ENCODE results near the gene FCGR1A.
"Not testable (repeated sequence)": the region's sequence is repeated elsewhere in the genome, so short reads cannot be mapped to it uniquely, and the experiment has no call there.

Gene FCGR1A

DNA sequence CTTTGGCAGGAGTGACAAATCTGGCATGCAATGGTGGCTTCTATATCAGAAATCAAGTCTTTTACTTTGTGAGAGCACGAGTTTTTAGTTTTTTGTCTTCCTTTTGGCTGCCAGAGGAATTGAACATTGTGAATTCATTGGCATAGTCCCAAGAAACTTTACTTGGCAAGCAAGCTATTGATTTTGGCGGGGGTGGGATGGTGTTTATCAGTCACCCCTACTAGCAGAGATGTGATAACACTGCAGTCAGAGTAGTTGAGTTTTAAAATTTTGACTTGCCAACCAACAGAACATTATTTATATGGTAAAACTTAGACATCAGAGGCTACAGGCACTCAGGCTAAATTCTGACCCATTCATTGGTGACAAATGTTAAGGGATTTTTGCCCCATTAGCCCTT lies 31.9 kb upstream of the FCGR1A start:
- not testable (repeated sequence) for H3K9ac ChIP-seq (ENCODE audit: low read length); H3K36me3 ChIP-seq (replicated peaks; ENCODE audit: low read depth, low read length)

DNA sequence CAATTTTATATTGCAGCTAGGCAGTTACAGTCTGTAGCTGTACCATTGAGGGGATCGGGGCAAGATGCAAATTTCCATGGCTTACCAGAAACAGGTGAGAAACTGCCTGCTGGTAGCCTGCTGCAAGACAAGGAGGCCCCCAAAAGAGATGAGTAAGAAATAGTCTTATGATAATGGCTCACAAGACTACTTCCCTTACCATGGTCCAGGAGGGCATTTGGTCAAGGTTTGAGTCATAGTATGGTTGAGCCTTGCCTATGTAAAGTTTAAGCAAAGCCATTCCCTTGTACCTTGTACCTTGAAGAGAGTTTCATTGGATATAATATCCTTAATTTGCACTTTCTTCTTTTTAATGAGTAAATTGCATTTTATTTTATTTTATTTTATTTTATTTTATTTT lies 30.3 kb upstream of the FCGR1A start:
- H3K79me2 ChIP-seq (ENCODE audit: low read length); H3K27ac ChIP-seq (ENCODE audit: low read length); H3K4me3 ChIP-seq (ENCODE audit: low read length); H3K9ac ChIP-seq (ENCODE audit: low read length); H2AFZ ChIP-seq (ENCODE audit: low read depth, low read length); H3K27me3 ChIP-seq (ENCODE audit: low read depth, low read length); H3K9me3 ChIP-seq (ENCODE audit: insufficient read depth, low read length); H3K36me3 ChIP-seq (replicated peaks; ENCODE audit: low read depth, low read length); H3K4me2 ChIP-seq (ENCODE audit: low read length); H4K20me1 ChIP-seq (ENCODE audit: insufficient read depth, low read length); H3K4me1 ChIP-seq (ENCODE audit: low read length): not testable (repeated sequence)

More for the DNA sequence above, 31.9 kb upstream of the FCGR1A start:
- H3K4me2 ChIP-seq (ENCODE audit: low read length); H2AFZ ChIP-seq (ENCODE audit: low read depth, low read length); H4K20me1 ChIP-seq (ENCODE audit: insufficient read depth, low read length); H3K79me2 ChIP-seq (ENCODE audit: low read length); H3K4me1 ChIP-seq (ENCODE audit: low read length); H3K9me3 ChIP-seq (ENCODE audit: insufficient read depth, low read length); H3K4me3 ChIP-seq (ENCODE audit: low read length); H3K27ac ChIP-seq (ENCODE audit: low read length); H3K27me3 ChIP-seq (ENCODE audit: low read depth, low read length): not testable (repeated sequence)

DNA sequence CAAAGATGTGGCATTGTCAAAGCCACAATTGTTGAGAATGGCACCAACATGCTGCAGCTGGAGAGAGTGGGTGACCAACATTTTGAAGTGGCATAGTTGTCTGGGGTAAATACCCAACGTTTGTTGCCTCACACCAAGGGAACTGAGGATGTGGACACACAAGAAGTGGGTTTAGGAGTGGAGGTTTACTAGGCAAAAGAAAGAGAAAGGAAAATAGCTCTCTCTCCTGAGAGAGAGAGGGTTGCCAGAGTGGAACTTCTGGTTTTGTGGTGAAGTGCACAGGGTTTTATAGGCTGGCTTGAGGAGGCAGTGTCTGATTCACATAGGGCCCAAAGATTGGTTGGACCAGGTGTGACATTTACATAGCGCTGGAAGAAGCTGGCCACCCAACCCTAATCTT lies 29.0 kb upstream of the FCGR1A start:
- H3K79me2 ChIP-seq (ENCODE audit: low read length); H2AFZ ChIP-seq (ENCODE audit: low read depth, low read length); H3K36me3 ChIP-seq (replicated peaks; ENCODE audit: low read depth, low read length); H3K4me2 ChIP-seq (ENCODE audit: low read length); H3K27me3 ChIP-seq (ENCODE audit: low read depth, low read length); H3K27ac ChIP-seq (ENCODE audit: low read length); H3K4me3 ChIP-seq (ENCODE audit: low read length); H4K20me1 ChIP-seq (ENCODE audit: insufficient read depth, low read length); H3K9ac ChIP-seq (ENCODE audit: low read length); H3K4me1 ChIP-seq (ENCODE audit: low read length); H3K9me3 ChIP-seq (ENCODE audit: insufficient read depth, low read length): not testable (repeated sequence)

DNA sequence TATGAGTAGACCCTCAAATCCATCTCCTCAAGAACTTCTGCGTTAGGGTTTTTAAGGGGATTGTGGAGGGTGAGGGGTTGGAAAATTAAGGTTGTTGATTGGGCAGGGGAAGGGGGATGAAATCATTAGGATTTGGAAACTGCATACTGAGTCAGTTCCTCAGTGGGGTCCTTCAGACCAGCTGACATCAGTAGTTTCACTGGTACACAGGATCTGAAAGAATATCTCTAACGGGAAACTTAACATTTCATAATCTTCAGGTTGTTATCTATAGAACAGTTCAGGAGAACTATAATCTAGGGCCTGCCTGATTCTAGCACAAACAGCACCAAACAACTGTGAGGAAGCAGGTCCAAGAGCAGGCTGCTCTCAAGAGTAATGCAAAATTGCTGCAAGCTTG lies 27.2 kb upstream of the FCGR1A start:
- H3K27me3 ChIP-seq (ENCODE audit: low read depth, low read length); H3K9me3 ChIP-seq (ENCODE audit: insufficient read depth, low read length); H4K20me1 ChIP-seq (ENCODE audit: insufficient read depth, low read length); H2AFZ ChIP-seq (ENCODE audit: low read depth, low read length); H3K27ac ChIP-seq (ENCODE audit: low read length); H3K79me2 ChIP-seq (ENCODE audit: low read length); H3K4me1 ChIP-seq (ENCODE audit: low read length); H3K9ac ChIP-seq (ENCODE audit: low read length); H3K36me3 ChIP-seq (replicated peaks; ENCODE audit: low read depth, low read length); H3K4me3 ChIP-seq (ENCODE audit: low read length); H3K4me2 ChIP-seq (ENCODE audit: low read length): not testable (repeated sequence)

DNA sequence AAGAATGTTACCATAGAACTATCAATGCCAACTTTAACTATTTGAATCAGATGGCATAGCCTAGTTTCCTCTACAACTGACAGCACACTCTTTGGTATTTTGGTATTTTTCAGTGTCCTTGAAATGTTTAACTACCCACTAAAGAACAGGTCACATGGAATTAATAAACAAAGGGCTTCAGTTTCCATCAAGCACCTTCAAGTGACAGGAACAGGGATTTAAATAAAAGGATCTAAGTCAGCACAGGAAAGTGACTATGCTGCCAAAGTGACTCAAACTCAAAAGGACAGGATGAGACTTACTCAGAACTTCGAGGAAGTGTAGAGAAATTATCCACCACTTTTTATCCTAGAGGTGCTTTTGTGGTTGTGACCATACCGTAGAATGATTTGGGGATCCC lies 20.2 kb upstream of the FCGR1A start:
- H3K79me2 ChIP-seq (ENCODE audit: low read length); H3K27me3 ChIP-seq (ENCODE audit: low read depth, low read length); H2AFZ ChIP-seq (ENCODE audit: low read depth, low read length); H3K27ac ChIP-seq (ENCODE audit: low read length); H3K4me3 ChIP-seq (ENCODE audit: low read length); H3K9me3 ChIP-seq (ENCODE audit: insufficient read depth, low read length); H3K9ac ChIP-seq (ENCODE audit: low read length); H3K36me3 ChIP-seq (replicated peaks; ENCODE audit: low read depth, low read length); H3K4me2 ChIP-seq (ENCODE audit: low read length); H4K20me1 ChIP-seq (ENCODE audit: insufficient read depth, low read length); H3K4me1 ChIP-seq (ENCODE audit: low read length): not testable (repeated sequence)

DNA sequence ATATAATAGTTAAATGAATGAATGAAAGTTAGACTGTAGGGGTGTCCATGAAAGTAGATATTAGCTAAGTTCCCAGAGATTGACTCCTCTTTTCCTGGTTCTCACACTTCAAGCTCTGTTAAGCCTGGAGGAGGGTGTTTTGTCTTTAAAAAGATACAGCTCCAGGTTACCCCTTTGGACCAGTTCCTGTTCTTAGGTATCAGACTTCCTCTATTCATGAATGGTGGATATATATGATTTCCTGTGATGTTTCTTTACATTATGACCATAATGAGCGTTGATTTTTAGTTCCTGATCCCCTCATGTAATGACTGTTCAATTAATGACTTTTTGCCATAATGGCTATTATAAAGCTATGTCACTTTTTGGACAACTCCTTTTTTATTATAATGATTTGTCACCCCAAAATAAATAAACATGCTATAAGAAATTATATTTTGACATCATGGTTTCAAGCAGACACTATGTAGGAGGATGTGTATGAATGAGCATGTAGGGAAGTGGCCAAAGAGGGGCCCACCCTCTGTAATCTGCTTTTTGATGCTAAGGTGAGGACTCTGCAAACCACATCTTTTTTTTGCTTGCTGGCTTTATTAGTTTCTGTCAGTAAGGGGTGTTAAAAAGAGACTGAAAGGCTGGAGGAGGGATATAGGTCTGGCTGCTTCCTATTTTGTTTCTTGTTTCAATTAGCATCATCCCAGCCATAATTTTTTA lies 18.2 kb upstream of the FCGR1A start:
- H2AFZ ChIP-seq (ENCODE audit: low read depth, low read length); H3K27ac ChIP-seq (ENCODE audit: low read length); H3K27me3 ChIP-seq (ENCODE audit: low read depth, low read length); H3K9me3 ChIP-seq (ENCODE audit: insufficient read depth, low read length); H3K4me3 ChIP-seq (ENCODE audit: low read length); H3K4me1 ChIP-seq (ENCODE audit: low read length); H3K4me2 ChIP-seq (ENCODE audit: low read length); H4K20me1 ChIP-seq (ENCODE audit: insufficient read depth, low read length); H3K36me3 ChIP-seq (replicated peaks; ENCODE audit: low read depth, low read length); H3K79me2 ChIP-seq (ENCODE audit: low read length); H3K9ac ChIP-seq (ENCODE audit: low read length): not testable (repeated sequence)

DNA sequence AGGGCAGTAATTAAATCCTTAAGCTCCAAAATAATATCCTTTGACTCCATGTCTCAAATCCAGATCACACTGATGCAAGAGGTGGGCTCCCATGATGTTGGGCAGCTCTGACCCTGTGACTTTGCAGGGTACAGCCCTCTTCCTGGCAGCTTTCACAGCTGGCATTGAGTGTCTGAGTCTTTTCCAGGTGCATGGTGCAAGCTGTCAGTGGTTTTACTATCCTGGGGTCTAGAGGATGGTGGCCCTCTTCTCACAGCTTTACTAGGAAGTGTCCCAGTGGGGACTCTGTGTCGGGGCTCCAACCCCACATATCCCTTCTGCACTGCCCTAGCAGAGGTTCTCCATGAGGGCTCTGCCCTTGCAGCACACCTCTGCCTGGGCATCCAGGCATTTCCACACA lies 16.3 kb upstream of the FCGR1A start:
- H2AFZ ChIP-seq (ENCODE audit: low read depth, low read length); H3K4me3 ChIP-seq (ENCODE audit: low read length); H3K36me3 ChIP-seq (replicated peaks; ENCODE audit: low read depth, low read length); H4K20me1 ChIP-seq (ENCODE audit: insufficient read depth, low read length); H3K4me2 ChIP-seq (ENCODE audit: low read length); H3K9ac ChIP-seq (ENCODE audit: low read length); H3K27ac ChIP-seq (ENCODE audit: low read length); H3K79me2 ChIP-seq (ENCODE audit: low read length); H3K27me3 ChIP-seq (ENCODE audit: low read depth, low read length); H3K4me1 ChIP-seq (ENCODE audit: low read length); H3K9me3 ChIP-seq (ENCODE audit: insufficient read depth, low read length): not testable (repeated sequence)

DNA sequence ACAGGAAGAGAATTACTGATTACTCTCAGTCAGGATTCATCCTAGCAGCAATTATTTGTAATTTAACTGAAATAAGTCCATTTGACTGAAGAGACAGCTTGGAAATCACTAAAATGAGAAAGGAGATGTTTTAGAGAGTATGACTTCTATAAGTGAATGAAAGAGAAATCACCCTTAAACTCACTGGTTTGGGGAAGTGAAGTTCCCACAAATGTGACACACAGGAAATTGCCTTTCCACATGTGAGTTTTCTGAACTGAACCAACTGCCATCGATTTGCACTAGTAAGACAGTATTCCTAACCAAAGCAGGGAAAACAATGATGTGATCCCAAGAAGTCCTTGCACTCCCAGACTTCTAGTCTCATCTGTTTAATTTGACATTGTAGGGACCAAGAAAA lies 13.3 kb upstream of the FCGR1A start:
- H4K20me1 ChIP-seq (ENCODE audit: insufficient read depth, low read length), result not testable (repeated sequence)

DNA sequence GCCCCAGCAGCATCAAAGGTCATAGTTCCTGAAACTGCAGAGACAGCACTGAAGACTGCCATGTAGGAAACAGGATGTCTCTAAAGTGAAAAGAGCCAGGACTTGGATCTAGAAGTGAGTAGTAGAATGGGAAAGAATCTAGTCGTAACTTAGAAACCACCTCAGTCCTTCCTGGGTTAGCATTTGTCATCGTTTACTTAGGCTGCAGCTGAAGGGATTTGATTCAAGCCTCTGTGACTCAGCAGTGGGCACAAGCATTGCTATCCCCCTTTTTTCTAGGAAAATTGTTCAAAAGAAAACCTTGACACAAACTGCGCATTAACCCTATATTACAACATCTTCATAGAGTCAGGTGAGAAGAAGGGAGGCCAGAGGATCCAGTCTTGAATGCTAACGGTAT lies 11.8 kb upstream of the FCGR1A start:
- not testable (repeated sequence) for H2AFZ ChIP-seq (ENCODE audit: low read depth, low read length); H3K4me1 ChIP-seq (ENCODE audit: low read length); H4K20me1 ChIP-seq (ENCODE audit: insufficient read depth, low read length); H3K4me3 ChIP-seq (ENCODE audit: low read length); H3K27me3 ChIP-seq (ENCODE audit: low read depth, low read length); H3K27ac ChIP-seq (ENCODE audit: low read length); H3K79me2 ChIP-seq (ENCODE audit: low read length); H3K4me2 ChIP-seq (ENCODE audit: low read length); H3K36me3 ChIP-seq (replicated peaks; ENCODE audit: low read depth, low read length); H3K9me3 ChIP-seq (ENCODE audit: insufficient read depth, low read length); H3K9ac ChIP-seq (ENCODE audit: low read length)

More for the DNA sequence above, 13.3 kb upstream of the FCGR1A start:
- not testable (repeated sequence) for H2AFZ ChIP-seq (ENCODE audit: low read depth, low read length); H3K27me3 ChIP-seq (ENCODE audit: low read depth, low read length); H3K9ac ChIP-seq (ENCODE audit: low read length); H3K4me3 ChIP-seq (ENCODE audit: low read length); H3K4me2 ChIP-seq (ENCODE audit: low read length); H3K27ac ChIP-seq (ENCODE audit: low read length); H3K79me2 ChIP-seq (ENCODE audit: low read length); H3K9me3 ChIP-seq (ENCODE audit: insufficient read depth, low read length); H3K36me3 ChIP-seq (replicated peaks; ENCODE audit: low read depth, low read length); H3K4me1 ChIP-seq (ENCODE audit: low read length)

DNA sequence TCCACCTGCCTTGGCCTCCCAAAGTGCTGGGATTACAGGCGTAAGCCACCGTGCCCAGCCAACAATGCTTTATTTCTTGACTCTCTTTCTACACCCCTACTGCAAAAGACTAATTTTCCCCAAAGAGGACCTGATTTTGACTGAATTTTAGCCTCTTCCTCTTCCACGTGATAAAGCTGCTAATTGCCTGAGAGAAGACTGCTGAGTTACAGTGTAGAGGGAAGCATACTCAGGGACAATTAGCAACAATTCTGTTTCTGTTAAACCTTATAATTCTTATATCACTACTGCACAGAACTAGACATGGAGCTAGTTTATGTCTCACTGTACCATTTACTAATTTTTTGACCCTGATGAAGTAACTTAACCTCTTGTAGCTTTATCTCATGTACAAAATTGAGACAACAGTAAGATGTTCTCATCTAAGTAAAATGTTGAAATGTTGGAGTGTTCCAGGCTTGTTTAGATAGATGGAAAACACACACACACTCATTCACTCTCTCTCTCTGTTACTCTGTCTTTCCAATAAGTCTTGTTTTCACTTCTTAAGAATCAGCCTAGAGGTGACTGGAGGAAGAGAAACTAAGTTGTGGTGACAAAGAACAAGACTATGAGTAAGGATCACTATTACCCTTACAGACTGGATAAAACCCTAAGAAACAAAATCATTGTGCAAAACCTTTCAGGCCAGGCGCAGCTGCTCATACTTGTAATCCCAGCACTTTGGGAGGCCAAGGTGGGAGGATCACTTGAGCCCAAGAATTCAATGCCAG lies 10.7 kb upstream of the FCGR1A start:
- not testable (repeated sequence) for H3K79me2 ChIP-seq (ENCODE audit: low read length); H3K27me3 ChIP-seq (ENCODE audit: low read depth, low read length); H2AFZ ChIP-seq (ENCODE audit: low read depth, low read length); H3K4me1 ChIP-seq (ENCODE audit: low read length); H3K4me2 ChIP-seq (ENCODE audit: low read length); H3K27ac ChIP-seq (ENCODE audit: low read length); H4K20me1 ChIP-seq (ENCODE audit: insufficient read depth, low read length); H3K9ac ChIP-seq (ENCODE audit: low read length); H3K4me3 ChIP-seq (ENCODE audit: low read length); H3K9me3 ChIP-seq (ENCODE audit: insufficient read depth, low read length); H3K36me3 ChIP-seq (replicated peaks; ENCODE audit: low read depth, low read length)
